ENCODE results near the gene SEC31B. TPM values are rescaled to one million over a fixed set of nuclear protein-coding genes. Genes with fewer than 3 reads are reported as not detected.

The SEC31B gene
- total and polyA plus RNA-seq, 11 donors: 1.9 to 11.5 (median 7.0) TPM

GRCh38 chr10:100481462-100482081, 38.1 kb downstream of the SEC31B start:
- TF ChIP-seq CTCF (IDR thresholded peaks at IDR 0.05): no peak
- TF ChIP-seq POLR2A (IDR thresholded peaks at IDR 0.05): no peak
- peaks cover 0 to 18% (median 15%) of the 10 kb centered on the region in 12 donors for H3K4me1 ChIP-seq
- H3K27me3 ChIP-seq: peaks cover 0 to 43% (median 18%) of the 10 kb centered on the region in 9 donors
- no peaks in the 10 kb centered on the region for H3K9me3 ChIP-seq
- WGBS, 4 donors: 2% methylated on average over 11 to 19 of the region's 19 CpGs
- intact Hi-C loops (cut with DNase I): loop anchor here in 1 of 10 donors (5.0 kb wide), 1 partner anchor 36 kb away; the partner anchor contains the start of gene SEC31B
- ATAC-seq: peak; percentile 97
- no peak overlapping the region for H3K27ac ChIP-seq
- DNase-seq: peak; percentile 74 to 84 (median 82)
- H3K36me3 ChIP-seq: peaks cover 0 to 15% (median under 1%) of the 10 kb centered on the region in 9 donors
- H3K4me3 ChIP-seq: peak overlapping the region in 11 of 12 donors; percentile 33 to 59 (median 48)

- 65 to 81% (median 74%) methylated on average over 2 of the region's 2 CpGs for WGBS, 4 donors
- Histone ChIP-seq H3K27me3 (peaks cover 0 to 43% (median 18%) of the 10 kb centered on the region in 9 donors), H3K4me1 (peaks cover 0 to 18% (median 15%) of the 10 kb centered on the region in 12 donors), H3K9me3 (no peaks in the 10 kb centered on the region), H3K4me3 (no peak overlapping the region), H3K36me3 (peaks cover 0 to 6% (median 0%) of the 10 kb centered on the region in 9 donors), H3K27ac (no peak overlapping the region)
- DNase-seq (no peak), ATAC-seq (no peak)
- TF ChIP-seq CTCF (IDR thresholded peaks at IDR 0.05) (no peak), POLR2A (IDR thresholded peaks at IDR 0.05) (no peak)
- intact Hi-C loops (cut with DNase I): loop anchor here in 1 of 10 donors (5.0 kb wide), 1 partner anchor 37 kb away; the partner anchor contains the start of gene SEC31B
Measured at GRCh38 chr10:100480002-100480401, 39.7 kb downstream of the SEC31B start.

- ATAC-seq: no peak
- H3K27me3 ChIP-seq: peaks cover 0 to 43% (median 18%) of the 10 kb centered on the region in 9 donors
Measured at GRCh38 chr10:100479037-100479436, 40.6 kb downstream of the SEC31B start.

More at GRCh38 chr10:100479037-100479436, 40.6 kb downstream of the SEC31B start:
- TF ChIP-seq CTCF (IDR thresholded peaks at IDR 0.05): no peak
- no peak for TF ChIP-seq POLR2A (IDR thresholded peaks at IDR 0.05)
- Histone ChIP-seq H3K4me1 (peaks cover 0 to 18% (median 15%) of the 10 kb centered on the region in 12 donors), H3K4me3 (no peak overlapping the region), H3K27ac (no peak overlapping the region), H3K36me3 (no peaks in the 10 kb centered on the region), H3K9me3 (no peaks in the 10 kb centered on the region)
- DNase-seq: no peak
- WGBS, 4 donors: 55 to 75% (median 62%) methylated on average over 4 of the region's 4 CpGs
- intact Hi-C loops (cut with DNase I): no loop called here
